Measurements from ENCODE around the gene FIBCD1.

FIBCD1 gene

DNA sequence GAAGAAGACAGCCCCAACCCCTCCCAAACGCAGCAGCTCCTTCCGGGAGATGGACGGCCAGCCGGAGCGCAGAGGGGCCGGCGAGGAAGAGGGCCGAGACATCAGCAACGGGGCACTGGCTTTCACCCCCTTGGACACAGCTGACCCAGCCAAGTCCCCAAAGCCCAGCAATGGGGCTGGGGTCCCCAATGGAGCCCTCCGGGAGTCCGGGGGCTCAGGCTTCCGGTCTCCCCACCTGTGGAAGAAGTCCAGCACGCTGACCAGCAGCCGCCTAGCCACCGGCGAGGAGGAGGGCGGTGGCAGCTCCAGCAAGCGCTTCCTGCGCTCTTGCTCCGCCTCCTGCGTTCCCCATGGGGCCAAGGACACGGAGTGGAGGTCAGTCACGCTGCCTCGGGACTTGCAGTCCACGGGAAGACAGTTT is 54.9 kb downstream of the FIBCD1 start:
- in situ Hi-C loops (cut with MboI; ENCODE audit: low sequenced_read_pairs) = no loop called here

DNA sequence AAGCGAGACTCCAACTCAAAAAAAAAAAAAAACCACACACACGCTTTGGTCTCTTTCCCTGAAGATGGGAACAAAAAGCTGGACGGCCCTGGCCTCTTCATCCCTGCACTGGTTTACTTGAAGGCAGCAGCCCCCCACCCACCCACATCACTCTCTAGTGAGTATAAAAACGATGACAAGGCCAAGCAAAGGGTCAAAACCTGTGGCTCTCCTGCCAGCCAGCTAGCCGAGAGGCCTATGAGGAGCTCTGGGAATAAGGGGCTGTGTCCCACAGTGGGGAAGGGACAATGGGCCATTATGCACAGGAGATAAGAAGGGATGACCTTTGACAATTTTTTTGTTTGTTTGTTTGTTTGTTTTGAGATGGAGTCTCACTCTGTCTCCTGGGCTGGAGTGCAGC is 55.6 kb downstream of the FIBCD1 start:
- in situ Hi-C loops (cut with MboI; ENCODE audit: low sequenced_read_pairs) = no loop called here

DNA sequence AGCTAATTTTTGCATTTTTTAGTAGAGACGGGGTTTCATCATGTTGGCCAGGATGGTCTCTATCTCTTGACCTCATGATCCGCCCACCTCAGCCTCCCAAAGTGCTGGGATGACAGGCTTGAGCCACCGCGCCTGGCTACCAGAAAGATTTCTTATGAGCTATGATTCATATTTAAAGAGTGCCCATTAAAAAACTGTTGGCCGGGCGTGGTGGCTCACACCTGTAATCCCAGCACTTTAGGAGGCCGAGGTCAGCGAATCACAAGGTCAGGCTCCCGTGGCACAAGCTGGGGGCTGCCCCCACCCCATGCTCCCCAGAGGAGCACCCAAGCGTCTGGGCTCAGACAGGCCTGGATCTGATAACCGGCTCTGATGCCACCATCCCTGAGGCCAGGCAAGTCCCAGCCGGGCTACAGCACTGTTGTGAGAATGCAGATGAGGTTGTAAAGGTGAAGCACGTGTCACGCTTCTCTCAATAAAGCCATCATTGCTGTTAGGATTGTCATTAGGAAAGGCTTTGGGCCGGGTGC is 56.3 kb downstream of the FIBCD1 start:
- in situ Hi-C loops (cut with MboI; ENCODE audit: low sequenced_read_pairs) = no loop called here

DNA sequence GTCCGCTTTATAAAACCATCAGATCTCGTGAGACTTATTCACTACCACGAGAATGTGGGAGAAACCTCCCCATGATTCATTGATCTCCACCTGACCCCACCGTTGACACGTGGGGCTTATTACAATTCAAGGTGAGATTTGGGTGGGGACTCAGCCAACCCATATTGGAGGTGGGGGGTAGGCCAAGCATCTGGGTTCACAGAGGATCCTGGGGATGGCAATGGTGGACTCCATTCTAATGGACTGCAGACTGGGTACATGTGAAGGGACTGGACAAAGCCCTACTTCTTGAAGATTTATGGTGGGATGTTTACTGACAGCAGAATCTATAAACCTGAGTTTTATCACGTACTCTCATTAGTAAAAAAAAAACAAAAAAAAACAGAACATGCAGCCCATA is 57.5 kb downstream of the FIBCD1 start:
- in situ Hi-C loops (cut with MboI; ENCODE audit: low sequenced_read_pairs) = no loop called here

DNA sequence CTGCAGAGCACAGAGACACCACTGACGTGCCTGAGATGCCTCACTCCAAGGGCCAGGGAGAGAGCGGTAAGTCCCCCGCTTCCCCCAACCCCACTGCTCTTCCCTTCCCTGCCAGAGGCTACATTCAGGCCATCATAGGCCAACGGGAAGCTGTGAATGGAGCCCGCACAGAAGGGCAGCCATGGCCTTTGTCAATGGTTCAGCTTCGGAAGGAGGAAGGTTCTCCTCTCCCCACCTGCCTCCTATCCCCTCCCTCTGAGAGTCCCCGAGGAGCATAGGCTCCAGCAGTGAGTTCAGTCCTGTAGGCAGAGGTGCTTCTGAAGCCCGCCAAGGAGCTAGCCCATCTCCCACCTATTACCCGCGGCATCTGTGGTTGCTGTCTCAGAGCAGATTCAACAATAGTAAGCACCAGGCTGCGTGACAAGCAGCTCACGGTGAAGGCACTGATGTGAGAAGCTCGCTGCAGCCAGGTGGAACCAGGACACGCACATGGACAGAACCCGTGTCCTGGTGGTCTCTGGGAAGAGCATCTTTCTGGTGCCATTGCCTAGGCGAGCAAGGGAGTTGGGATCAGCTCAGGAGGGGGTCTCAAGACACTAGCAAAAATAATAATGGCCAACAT is 58.3 kb downstream of the FIBCD1 start:
- in situ Hi-C loops (cut with MboI; ENCODE audit: low sequenced_read_pairs) = no loop called here

DNA sequence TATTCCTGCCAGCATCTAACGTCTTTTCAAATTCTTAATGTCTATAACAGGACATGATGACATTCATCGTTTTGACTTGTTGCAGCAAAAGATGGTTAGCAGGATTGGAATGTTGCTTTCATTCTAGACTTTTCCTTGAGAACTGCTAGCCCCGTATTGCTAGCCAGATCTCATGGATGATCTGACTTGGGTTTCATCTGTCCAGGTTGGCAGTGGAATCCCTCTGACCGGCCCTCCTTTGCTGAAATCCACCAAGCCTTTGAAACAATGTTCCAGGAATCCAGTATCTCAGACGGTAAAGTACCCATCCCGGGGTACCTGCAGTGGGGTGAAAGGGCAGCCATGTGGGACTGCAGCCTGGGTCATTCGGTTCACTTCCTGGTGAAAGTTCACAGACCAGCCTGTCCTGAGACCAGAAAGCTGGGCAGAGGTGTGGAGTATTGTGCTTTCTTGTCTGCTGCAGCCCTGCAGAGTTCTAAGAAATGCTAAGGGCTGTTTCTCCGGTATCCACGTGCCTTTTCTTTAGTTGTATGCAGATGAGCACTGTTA is 59.1 kb downstream of the FIBCD1 start:
- in situ Hi-C loops (cut with MboI; ENCODE audit: low sequenced_read_pairs) = no loop called here

DNA sequence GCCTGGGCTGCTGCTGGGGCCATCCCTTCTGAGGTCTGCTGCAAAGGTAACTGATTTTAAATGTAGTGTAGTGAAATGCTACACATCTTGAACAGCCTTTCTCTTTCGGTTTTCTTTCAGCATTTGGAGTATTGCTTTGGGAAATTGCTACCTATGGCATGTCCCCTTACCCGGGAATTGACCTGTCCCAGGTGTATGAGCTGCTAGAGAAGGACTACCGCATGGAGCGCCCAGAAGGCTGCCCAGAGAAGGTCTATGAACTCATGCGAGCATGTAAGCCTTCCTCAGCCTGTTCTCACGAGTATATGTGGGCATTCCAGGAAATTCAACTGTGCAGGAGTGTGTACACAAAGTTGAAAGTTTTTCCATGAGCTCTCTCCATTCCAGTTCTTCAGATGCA is 60.8 kb downstream of the FIBCD1 start:
- in situ Hi-C loops (cut with MboI; ENCODE audit: low sequenced_read_pairs) = no loop called here

DNA sequence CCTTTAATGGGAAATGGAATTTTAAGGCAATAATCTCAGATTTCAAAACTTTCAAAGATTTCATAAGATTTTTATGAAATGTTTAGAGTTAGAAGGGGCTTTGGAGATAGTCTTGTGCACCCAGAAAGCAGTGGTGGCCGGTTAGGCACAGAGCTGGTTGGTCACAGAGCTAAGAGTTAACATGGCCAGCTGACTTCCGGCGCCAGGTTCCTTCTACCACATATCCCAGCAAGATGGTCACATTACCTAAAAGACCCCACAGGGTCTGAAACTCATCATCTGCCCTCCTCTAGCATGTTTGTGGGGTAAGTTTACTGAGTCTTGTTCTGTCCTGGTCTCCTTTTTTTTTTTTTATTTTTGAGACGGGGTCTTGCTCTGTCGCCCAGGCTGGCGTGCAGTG is 61.7 kb downstream of the FIBCD1 start:
- in situ Hi-C loops (cut with MboI; ENCODE audit: low sequenced_read_pairs) = no loop called here

DNA sequence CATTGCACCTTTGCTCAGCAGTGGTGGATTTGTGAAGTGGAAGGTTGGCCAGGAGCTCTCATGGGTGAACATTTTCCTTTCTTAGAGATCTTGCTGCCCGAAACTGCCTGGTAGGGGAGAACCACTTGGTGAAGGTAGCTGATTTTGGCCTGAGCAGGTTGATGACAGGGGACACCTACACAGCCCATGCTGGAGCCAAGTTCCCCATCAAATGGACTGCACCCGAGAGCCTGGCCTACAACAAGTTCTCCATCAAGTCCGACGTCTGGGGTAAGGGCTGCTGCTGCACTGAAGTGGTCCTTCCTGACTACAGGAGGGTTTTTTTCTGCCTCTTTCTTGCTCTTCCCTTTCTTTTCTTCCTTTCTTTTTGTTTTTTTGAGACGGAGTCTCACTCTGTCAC is 64.3 kb downstream of the FIBCD1 start:
- in situ Hi-C loops (cut with MboI; ENCODE audit: low sequenced_read_pairs) = no loop called here

DNA sequence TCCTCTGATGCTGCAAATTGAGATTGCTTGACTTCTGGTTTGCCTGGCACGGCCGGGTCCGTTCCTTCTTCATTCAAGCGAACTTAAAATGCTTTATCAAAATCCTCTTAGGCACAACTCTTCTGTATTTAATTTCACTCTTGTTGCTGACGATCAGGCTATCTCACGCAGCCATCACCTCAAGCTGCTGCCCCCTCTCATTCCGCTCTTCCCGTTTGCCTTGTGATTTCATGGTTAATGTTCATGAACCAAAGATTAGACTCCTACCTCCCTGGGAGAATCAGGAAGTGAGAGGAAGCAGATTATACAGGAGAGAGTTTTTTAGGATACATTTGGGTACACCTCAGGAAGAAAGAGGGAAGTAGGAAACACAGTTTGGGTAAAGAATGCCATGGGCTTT is 65.1 kb downstream of the FIBCD1 start:
- in situ Hi-C loops (cut with MboI; ENCODE audit: low sequenced_read_pairs) = no loop called here

DNA sequence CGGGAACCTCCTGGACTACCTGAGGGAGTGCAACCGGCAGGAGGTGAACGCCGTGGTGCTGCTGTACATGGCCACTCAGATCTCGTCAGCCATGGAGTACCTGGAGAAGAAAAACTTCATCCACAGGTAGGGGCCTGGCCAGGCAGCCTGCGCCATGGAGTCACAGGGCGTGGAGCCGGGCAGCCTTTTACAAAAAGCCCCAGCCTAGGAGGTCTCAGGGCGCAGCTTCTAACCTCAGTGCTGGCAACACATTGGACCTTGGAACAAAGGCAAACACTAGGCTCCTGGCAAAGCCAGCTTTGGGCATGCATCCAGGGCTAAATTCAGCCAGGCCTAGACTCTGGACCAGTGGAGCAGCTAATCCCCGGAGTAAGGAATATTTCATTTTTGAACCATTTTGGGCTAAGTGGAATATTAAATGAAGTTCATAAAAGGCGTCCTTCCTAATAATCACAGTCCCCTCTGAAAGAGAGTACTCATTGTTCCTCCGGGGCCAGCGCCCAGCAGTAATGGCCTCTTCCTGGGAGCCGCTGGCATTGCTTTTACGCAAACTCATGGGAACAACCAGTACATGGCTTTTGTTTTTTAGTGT is 66.0 kb downstream of the FIBCD1 start:
- in situ Hi-C loops (cut with MboI; ENCODE audit: low sequenced_read_pairs) = no loop called here

DNA sequence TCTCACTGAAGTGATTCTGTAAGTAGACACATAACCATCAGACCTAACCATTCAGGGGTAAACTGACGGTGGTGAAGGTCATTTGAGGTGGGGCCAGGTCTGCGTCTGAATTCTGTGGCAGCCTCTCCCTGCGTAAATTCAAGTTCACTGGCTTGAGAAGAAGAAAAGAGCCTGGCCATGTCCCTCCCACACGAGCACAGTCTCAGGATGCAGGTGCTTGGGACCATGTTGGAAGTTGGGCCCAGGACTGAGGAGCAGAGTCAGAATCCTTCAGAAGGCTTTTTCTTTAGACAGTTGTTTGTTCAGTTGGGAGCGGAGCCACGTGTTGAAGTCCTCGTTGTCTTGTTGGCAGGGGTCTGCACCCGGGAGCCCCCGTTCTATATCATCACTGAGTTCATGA is 66.5 kb downstream of the FIBCD1 start:
- in situ Hi-C loops (cut with MboI; ENCODE audit: low sequenced_read_pairs) = no loop called here

DNA sequence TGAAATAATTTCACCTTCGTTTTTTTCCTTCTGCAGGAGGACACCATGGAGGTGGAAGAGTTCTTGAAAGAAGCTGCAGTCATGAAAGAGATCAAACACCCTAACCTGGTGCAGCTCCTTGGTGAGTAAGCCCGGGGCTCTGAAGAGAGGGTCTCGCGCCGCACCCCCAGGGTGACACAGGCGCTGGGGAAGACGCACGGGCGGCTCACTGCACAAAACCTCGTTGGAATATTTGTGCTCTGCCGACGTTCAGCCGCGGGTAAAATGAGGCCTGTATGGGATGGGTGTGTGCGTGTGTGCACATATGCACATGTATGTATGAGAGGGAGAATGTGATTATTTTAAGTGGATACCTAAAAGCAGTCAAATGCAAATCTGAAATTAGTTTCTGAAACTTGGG is 67.0 kb downstream of the FIBCD1 start:
- in situ Hi-C loops (cut with MboI; ENCODE audit: low sequenced_read_pairs) = no loop called here

DNA sequence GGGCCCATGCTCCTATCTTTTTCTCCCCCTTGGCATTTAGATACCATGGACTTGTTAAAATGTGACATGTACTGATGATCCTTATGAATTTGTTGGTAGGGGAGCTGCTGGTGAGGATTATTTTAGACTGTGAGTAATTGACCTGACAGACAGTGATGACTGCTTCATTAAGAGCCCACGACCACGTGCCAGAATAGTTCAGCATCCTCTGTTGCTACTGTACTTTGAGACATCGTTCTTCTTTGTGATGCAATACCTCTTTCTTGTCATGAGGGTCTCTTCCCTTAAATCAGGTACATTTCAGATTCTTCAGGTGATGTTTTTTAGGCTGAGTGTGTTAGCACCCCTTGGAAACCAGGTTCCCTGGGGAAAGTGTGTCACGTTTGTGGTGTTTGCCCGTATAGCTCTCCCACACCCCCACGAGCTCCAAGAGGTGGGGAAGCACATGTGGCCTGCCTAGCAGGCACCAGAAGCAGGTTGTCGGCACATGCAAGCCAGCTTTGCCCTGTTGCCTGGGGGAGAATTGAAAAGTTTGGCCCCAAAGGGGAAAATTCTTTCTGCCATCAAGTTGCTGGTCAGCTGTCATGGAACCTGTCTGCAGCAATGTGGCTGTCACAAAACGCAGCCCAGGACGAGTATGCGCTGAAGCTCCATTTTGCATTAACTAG is 67.5 kb downstream of the FIBCD1 start:
- in situ Hi-C loops (cut with MboI; ENCODE audit: low sequenced_read_pairs) = no loop called here

DNA sequence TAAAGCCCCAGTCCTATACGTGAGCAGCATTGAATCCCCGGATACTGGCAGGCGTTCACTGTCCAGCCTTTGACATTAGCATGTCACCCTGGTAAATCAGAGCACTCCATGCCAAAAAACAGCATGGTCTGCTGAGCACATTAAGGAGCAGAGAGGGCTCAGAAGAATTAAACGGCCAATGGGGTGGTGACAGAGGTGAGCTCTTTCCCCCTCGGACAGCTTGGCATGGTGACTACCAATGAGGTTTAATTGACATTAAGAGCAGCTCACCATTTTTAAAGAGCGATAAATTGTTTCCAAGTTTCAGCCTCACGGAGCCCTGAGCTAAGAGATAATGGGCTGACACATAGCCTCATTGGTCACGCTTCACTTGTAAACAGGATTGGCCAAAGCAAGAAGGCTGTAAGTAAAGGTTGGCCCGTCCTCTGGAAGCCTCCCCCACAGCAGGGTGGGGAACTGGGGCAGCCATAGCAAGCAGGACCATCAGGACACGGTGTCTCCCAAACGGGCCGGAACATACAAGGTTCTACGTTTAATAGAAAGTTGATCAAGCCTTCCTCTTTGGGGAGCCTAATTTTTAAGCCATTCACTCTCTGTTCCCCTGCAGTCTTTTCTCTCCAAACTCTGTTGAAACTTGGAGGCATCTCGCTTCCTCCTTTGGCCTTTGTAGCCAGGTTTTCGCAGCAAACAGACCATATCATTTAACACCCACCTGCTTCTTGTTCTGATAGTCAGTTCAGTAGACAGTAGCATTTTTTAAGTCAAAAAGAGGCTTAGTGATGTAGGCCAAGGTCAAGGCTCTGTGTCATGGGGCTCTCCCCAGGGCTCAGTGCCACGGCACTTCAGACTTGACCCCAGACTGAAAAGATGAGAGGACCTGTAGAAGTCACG is 68.3 kb downstream of the FIBCD1 start:
- in situ Hi-C loops (cut with MboI; ENCODE audit: low sequenced_read_pairs) = no loop called here

DNA sequence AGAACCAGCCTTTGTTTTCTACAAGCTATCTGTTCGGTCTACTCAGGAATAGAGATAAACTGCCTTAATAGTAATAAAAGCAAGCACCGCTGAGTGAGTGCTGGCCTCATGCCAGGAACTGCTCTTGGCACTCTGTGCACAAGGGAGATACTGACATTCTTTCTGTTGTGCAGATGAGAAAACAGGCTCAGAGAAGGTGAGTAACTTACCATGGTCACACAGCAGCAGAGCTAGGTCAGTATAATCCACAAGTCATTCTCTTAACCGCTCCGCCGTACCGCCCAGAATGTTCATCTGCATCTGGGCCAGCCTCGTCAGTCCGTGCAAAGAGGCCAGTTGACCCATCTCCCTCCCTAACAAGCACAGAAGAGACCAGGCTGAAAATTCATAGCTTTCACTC is 69.8 kb downstream of the FIBCD1 start:
- in situ Hi-C loops (cut with MboI; ENCODE audit: low sequenced_read_pairs) = loop anchor here (10.0 kb wide), 1 partner anchor 164 kb away; no protein-coding TSS in a partner anchor

DNA sequence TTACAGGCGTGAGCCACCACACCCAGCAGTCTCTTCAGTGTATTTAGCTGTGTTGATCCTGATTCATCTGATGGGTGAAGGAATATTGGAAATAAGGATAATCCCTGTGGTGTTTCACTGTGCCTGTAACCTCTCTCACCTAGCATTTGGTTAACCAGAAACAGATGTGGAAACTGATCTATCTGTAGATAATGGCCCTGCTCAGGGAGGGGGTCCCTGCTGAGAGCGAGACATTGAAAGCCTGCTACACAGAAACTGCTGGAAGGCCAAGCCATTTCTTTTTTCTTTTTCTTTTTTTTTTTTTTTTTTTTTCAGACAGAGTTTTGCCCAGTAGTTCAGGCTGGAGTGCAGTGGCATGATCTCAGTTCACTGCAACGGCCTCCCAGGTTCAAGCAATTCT is 70.8 kb downstream of the FIBCD1 start:
- in situ Hi-C loops (cut with MboI; ENCODE audit: low sequenced_read_pairs) = loop anchor here (10.0 kb wide), 1 partner anchor 163 kb away; no protein-coding TSS in a partner anchor

DNA sequence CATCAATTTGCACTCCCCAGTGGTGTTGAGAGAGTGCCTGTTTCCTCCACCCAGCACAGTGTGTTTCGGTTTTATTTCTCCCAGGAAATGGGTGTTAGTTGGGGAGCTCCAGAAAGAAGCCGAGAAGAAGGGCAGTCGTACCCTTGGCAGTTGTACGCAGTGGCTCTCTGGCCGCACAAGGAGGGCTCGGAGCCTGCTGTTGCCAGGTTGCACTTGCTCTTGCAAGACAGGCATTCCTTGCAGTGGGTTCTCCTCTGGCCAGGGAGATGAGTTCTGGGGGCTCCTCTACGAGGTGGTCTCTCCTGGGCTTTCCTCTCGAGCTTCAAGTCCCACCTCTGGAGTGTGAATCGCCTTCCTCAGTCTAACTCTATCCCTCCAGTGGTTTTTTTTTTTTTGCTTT is 71.5 kb downstream of the FIBCD1 start:
- in situ Hi-C loops (cut with MboI; ENCODE audit: low sequenced_read_pairs) = loop anchor here (10.0 kb wide), 1 partner anchor 163 kb away; no protein-coding TSS in a partner anchor

DNA sequence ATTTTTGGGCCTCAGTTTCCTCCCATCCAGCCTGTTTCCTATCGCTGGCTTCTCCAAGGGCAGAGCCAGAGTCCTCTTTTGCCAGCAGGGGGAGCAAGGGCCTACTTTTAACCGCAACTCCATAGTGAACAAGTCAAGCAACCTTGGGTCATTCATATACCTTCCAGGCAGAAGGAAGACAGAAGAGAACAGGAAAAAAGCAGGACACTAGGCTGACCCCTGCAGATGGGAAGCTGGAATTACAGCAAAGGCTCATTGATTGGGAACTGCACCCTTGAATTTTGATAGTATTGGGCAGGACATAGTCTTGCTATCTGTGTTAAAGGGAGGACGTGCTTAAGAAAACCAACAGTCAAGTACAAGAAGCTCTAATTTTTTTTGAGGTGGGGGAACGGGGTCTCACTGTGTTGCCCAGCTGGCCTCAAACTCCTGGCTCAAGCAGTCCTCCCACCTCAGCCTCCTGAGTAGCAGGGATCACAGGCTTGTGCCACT is 72.5 kb downstream of the FIBCD1 start:
- in situ Hi-C loops (cut with MboI; ENCODE audit: low sequenced_read_pairs) = loop anchor here (10.0 kb wide), 1 partner anchor 162 kb away; no protein-coding TSS in a partner anchor

DNA sequence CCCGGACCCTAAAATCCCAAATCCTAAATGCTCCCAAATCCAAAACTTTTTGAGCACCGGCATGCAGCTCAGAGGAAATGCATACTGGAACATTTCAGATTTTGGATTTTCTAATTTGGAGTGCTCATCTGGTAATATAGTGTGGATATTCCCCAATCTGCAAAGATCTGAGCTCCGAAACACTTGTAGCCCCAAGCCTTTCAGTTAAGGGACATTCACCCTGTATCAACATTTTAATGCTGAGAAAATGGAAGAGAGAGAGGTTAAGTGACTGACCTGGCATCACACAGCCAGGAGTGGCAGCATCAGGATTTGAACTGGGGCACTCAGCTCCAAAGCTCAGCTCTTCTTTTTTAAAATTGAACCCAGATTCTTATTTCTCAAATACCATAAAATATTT is 73.1 kb downstream of the FIBCD1 start:
- in situ Hi-C loops (cut with MboI; ENCODE audit: low sequenced_read_pairs) = loop anchor here (10.0 kb wide), 1 partner anchor 161 kb away; no protein-coding TSS in a partner anchor

All from HL-60/S4 treated with phorbol 12-myristate 13-acetate at 8.2 ng/mL for 4 days and 3 days (cell line).